HG03159 (cell line): ENCODE measurements around the gene EPB41L4A.

Source experiments
- ATAC-seq: cut with Tn5 transposase; IDR thresholded peaks from one replicate; pipeline ENCODE4 v1.9.1; 2021; ENCODE audit warnings: mild to moderate bottlenecking, moderate library complexity; ENCODE audit not compliant: unreplicated experiment

EPB41L4A gene

DNA sequence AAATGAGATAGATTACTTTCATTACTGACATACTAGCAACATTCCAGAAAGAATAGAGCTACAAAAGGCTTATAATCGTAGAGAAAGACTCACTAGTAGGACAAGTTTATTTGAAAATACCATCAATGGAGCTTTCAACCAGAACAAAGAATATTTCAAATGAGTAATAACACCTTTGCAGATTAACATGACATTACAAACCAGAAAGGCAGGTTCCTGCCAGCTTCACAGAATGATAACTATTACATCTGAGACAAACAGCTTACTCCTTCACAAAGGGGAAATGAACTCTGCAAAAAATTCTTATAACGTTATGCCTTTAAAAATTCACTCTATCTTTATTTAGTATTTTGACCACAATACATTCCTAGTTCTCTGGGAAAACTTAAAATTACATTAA, 103.1 kb downstream of the EPB41L4A start:
- no peak for ATAC-seq

DNA sequence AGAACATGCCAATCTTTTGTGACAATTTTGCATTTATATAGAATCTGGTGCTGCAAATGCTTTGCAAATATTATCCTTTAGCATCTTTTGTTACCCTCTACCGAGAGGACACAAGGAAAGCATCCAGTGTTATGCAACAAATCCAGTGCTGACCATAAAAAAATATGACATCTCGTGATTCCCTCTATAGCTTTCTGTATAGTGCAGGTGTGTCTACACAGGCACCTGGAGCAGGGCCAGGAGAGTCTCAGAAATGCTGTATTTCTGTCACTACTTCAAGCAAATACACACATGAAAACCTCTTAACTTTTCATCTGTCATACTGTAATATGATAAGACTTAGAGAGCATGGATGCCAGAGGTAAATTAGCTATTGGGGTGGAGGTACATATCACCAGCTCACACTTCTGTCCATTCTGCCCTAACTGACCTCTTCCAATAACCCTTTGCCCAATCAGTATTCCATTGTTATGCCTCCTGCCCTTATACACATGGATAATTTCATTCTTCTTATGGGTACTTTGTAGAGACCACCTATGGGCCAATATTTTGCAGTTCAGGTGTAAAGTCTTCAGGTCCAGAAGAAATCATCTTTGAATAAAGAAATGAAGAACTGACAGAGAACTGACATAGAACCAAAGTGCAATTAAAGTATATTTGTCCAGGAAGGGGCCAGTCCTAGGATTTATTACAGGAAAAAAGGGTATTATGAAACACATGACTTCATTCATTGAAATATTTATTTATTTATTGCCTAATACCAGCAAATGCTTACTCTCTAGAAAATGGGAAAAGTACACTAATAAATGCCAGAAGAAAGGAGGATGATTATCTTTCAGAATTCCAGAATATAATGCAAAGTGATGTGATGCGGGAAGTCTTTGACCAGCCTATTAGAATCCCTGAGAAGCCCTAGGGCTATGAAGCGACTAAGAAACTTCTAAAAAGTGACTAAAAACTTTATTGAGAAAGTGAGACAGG, 106.5 kb downstream of the EPB41L4A start:
- ATAC-seq: no peak

DNA sequence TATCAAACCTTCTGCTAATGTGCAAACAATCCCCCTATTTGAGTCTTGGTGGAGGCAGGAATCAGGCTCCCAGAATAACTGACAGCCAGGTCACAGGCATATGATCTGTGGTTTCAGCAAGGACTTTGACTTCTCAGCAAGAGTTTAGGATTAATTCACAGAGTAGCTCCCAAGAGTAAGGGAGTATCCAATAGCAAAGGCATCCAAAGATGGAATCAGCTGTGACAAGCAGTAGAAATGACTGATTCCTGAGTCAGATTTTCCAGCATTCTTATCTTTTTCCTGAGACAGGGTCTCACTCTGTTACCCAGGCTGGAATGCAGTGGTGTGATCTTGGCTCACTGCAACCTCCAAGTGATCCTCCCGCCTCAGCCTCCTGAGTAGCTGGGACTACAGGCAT, 108.3 kb downstream of the EPB41L4A start:
- ATAC-seq: no peak

DNA sequence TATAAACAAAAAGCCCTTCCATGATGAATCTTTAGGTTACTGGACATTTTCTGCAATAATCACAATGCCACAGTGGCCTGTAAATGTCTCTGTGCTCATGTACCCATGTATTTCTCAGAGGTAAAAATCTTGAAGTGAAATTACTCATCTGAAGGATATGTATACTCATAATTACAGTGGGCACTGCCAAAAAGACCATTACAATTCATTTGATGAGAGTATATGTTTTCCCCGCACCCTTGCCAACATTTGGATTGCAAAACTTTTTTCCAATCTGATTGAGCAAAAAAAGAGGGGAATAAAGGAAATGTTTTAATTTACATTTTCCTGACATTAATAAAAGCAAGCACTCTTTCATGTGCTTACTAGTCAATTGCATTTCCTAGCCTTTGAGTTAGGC, 110.5 kb downstream of the EPB41L4A start:
- ATAC-seq: no peak

DNA sequence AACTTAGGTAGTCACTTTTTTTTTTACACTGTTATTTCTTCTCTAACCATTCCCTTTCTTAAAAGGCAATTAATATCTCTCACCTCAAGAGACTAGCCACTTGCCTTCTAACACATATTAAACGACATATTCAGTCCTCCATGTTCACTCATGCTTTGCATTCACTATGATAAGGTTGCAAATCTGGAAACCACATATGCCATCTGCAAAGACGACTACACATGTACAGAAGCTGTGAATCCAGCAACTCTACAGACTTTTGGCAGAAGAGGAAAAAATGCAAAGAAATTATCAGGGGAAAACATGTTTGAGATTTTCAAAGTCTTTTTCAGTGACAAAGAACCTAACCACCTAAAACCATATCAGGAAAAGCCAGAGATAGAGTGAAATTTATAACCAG, 112.1 kb downstream of the EPB41L4A start:
- ATAC-seq: no peak

DNA sequence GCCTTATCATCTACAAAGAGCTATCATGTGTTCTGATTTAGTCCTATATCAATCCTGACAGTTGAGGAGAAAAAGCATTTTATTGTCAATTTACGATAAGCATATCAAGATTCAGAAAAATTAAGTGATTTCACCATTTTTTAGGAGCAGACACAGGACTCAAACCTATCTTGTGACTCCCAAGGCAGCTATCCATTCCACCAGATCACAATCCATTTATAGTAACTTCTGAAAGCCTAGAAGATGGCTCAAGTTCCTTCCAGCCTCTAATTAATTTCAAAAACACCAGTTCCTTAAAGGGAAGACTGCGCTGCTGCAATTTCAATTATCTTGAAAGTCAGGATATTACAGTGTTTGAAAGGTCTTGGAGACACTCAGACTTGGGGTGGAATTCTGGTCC, 114.3 kb downstream of the EPB41L4A start:
- no peak for ATAC-seq

DNA sequence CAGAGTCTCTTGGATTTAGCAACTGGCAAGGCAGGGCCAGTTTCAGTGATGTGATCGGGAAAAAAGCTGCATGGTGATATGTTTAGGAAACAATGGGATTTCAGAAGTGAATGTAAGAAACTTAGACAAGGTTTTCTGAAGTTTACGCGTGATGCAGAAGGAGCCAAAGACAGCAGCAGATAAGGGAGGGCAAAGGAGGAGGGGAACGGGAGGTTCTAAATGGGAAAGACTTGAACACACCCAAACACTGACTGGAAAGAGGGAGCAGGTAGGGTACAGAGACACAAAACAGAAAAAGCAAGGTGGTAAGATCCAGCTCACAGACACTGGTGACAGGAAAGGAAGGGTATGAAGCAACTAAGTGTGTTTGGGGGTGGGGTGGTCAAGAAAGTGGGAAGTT, 115.4 kb downstream of the EPB41L4A start:
- ATAC-seq: no peak

DNA sequence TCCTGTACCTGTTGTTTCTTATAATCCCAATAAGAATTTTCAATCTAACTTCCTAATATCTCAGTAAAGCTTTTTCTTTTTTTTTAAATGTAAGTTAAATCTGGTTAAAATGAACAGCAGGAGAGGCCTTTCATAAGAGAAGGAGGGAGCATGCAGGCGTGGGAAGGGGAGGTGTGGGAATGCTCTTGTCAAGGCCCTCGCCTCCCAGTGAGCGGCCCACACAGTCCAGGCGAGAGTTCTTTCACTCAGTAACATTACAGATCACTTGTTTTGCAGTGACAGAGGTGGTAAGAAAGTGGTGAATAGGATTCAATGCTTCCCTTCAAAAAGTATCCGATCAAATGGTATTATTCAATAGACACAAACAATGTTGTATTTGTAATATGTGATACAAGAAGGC, 125.0 kb downstream of the EPB41L4A start:
- ATAC-seq: no peak

DNA sequence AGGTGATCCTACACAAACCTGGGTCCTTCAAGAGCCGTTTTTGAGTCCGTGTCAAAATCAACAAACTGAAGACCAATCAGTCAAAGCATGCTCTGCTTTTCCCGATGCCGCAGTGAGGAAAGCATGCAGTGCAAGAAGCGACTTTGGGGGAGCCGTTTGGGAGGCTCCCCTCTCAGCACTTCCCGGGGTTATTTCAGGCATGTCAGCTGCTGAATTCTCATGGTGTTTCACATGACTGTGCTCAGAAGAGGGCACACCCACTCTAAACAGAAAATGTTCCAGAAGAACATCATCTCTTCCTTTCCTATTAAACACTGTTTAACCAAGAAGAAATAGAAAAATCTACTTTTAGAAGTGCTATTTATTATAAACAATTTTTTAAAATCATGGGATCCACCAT, 125.5 kb downstream of the EPB41L4A start:
- no peak for ATAC-seq

DNA sequence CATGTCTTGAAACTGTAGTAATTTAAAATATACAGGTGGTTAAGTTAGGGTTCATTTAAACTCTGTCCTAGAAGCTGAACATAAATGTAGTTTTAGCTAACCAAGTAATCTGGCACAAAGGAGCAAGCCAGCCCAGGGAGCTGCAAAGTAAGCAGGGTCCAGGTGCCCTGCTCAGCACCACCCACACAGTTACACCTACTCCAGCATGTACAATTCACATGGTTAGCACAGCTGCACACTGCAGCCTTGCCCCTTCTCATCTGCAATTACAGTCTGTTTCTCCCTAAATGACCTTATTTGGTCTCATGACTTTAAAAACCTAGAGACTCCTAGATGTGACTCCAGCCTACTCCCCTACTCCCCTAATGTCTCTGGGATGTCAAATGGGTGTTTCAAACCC, 128.4 kb downstream of the EPB41L4A start:
- no peak for ATAC-seq

DNA sequence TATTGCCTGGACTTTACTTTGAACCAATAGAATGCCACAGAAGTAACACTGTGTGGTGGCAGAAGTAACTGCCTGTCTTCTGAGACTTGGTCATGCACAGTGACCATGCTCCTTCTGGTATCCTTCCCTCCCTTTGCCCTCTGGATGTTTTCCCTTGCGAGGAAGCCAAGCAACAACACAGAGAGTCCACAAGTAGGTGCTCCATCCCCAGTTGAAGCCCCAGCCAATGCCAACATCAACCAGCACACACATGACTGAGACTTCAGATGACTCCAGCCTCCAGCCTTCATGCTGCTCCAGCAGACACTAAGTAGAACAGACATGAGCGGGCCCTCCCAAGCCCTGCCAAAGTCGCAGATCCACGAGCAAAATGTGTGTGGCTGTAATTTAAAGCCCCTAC, 129.6 kb downstream of the EPB41L4A start:
- ATAC-seq: no peak

DNA sequence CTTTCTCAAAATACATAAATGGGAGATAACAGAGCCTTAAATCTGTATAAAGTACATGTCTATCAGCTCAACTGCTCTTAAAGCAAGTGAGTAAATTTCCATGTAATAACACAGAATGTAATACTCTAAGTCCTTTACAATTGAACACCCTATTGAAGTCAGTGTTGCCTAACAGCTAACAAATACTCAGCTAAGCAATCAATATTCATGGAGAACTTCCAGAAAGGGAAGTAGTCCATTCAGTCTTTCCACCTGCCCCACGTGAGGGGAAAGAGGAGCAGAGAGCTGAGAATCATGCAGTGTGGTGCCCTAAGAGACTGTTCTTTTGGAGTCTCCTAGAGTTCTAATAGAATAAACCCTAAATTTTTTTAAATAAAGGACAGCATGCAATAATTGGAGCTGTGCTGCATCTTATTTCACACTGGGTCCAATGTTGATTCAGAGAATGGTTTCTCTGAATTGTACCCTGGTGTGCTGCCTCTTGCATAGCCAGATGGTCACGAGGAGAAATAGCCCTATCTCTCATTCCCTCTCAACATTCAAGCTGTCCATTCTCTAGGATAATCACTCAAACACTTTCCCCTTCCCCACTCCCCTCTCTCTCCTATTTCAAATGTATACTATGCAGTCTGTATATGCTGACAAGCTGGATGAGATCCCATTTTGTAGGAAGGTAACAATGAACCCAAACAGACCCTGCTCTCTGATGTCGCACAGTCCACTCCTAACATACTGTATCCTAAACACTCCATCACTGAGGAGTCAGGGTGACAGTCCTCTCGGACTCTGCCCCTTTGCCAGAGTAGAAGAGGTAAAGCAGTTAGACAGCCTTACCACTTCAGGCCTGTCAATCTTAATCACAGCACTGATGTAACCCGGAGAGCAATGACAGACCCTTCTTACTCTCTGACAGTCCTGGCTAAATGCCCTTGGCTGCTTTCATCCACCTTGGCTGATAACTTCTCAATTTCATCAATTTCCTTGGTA, 134.8 kb downstream of the EPB41L4A start:
- ATAC-seq: no peak

DNA sequence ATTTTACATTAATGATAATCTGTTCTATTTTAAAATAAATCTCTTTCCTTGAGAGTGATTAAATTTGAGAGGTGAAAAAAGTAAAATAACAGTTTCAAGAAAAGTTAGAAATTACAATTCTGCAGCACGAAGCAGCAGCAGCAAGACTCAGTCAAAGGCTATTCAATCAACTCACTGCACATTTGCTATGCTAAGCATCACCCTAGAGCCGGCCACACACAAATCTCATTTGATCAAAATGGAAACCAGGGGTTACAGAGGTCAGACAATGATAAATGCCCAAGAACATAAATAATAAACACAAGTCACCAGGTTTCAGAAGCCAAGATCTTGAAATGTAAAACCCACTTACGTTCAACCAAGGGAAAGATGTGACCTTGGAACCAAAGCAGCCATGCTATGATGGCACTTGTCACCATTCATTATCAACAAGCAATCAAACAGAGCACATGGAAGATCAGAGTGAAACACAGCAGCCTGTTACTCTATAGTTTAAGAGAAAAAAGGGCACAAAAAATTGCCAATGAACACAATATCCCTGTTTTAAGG, 136.0 kb downstream of the EPB41L4A start:
- ATAC-seq: no peak

DNA sequence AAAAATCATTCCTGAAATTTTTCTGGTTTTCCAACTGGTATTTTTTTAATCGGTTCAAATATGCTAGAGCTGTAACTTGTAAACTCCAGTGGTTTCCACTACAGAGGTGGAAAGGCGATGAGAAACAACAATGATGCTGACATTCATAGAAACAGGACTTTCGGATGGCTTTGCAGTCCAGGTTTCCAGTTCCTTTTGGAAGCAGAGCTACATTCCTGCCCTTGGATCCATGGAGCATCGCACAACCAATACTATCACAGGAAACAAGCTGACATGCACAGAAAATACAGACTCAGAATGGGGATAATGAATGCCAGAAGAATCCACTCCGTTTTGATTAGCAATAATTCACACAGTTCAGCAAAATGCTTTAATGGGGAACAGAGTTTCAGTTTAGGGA, 140.0 kb downstream of the EPB41L4A start:
- ATAC-seq: no peak

DNA sequence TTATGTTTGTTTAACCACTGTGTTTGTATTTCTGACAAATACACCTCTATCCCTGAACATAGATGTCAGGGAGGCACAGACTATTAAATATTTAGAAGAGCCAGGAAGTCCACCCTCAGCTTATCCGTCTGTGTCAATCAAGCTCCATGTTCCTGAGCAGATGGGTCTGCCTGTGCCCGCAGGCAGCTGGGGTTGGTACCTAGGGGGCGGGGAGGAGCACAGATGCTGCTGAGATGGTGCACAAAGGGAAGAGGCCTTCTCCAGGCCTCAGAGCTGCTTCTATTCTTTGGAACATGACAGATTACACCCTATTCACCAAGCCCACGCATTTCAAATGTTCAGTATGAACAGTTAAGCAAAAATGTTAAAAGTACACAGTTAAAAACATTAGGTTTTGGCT, 142.1 kb downstream of the EPB41L4A start:
- no peak for ATAC-seq

DNA sequence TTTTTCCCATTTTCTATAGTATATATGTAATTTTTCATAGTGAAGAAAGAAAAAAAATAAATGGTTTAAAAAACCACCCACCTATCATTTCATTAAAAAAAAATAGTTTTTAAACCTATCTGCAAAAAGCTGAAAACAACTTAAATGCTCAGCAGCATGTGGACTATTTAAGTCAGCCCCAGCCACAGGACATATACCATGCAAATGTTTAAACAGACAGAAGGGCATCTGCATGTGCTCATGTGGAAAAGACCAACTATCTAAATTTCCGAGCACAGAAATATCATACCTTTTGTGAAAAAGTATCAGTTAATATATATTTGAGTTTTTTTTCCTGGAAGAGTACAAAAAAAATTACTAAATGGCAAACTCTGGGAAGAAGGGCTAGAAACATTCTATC, 143.4 kb downstream of the EPB41L4A start:
- no peak for ATAC-seq

DNA sequence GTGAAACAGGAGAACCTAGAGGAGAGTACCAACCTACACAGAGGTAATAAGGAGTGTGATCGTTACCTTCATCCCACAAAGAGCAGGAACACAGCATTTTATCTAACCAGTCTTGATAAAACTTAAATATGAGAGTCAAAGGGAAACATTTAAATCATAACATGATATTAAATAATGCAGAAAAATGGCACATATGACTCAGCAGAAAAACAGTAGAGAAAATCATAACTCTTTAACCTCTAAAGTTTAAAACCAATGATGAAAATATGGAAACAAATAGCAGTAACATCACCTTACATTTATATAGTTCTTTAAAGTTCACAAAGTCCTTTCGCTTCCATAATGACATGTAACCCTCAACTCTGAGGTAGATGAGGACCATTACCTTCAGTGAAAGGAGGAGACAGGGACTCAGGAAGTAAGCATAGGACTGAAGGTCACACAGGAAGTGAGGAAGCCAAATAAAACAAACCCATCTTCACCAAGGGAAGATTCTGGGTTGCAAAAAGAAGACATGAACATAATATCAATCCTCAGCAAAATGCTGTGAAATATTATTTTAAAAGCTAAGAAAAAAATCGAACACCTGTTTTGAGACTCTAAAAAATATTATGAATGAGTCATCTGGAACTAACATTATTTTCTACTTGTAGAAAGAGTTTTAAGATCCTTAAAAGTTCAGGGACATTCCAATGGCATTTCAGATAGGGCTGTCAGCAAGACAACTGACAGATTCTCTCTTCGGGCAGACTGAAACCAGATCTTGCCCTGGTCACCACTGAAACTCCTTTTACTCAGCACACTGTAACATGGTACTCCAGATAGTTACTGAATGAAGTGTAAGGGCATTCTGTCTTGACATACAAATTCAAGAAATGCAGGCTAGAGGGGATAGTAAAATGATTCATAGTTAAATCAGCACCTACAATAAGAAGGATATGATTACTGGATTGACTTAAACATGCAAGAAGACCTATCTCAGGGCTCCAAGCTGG, 148.5 kb downstream of the EPB41L4A start:
- no peak for ATAC-seq

DNA sequence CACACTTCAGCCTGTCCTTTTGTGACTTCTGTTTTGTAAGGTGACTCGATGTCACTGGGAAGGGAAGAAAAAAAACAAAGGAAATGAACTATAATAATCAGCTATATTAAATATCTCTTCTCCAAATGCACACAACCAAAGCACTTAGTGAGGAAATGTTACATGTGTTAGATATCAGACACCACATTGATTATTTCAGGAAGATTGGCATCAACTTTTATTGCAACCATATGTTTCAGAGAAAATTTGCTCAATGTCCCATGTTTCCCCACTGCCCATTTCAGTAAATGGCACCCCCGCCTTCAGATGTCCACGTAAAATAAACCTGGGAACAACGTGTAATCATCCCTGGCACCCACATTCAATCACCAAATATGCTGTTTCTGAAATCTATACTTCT, 151.8 kb downstream of the EPB41L4A start:
- no peak for ATAC-seq

DNA sequence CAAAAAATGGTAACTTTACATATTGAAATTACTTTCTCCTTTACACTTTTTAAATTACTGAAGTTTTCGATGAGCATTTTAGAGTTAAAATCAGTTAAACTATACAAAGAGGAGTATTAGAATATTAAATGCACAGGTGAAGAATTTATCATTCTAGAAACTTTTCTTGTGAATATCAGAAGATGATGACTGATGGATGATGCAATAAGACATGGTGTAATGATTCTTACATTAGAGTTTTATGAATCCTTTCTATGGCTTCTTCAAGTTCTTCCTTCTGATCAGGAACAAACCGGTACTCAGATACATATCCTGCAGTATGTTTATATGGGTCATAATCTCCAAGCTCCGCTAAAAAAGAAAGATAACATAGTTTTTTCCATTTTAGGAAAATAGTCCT, 154.4 kb downstream of the EPB41L4A start:
- no peak for ATAC-seq

DNA sequence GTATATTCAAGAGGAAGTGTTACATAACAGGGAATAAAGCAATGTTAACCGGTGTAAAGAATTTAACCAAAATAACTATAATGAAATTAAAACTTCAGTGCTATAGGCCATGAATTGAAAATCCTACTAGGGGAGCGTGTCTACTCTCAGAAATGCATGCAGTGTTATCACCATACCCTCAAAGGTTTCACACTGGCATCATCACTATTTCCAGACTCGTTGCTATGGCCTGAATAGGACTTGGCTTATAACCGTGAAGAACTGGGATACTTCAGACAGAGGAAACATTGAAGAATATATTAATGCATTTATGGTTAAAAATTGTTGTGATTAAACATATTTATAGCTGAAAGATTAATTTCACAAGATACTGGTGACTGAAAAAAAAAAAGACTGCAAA, 154.9 kb downstream of the EPB41L4A start:
- no peak for ATAC-seq
